ENCODE results near the gene MGAT5. TPM values are rescaled to one million over a fixed set of nuclear protein-coding genes. Genes with fewer than 3 reads are reported as not detected.
A peak's percentile ranks its signal among the peaks of the same experiment; 100 is the strongest.
"Not testable (repeated sequence)": the region's sequence is repeated elsewhere in the genome, so short reads cannot be mapped to it uniquely, and the experiment has no call there.

Gene MGAT5
- polyA plus RNA-seq, 3 donors = 51.2 to 54.0 (median 53.7) TPM

DNA sequence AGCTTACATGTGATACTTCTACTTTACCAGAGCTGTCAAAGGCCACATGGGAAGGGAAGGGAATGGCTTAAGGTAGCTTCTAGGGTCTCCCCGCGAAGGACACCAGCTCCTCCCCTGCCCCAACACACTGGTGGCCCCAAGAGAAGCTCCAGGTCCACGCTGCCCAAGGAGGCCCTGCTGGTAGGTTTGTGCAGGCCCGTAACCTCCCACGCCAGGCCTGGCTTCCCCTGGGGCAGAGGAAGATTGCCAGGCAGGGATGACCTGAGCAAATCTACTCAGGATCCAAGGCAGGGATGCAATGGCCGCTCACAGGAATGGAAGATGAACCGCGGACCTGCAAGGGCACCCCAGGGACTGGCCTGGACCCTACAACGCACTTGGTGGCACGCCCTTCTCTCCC lies 205.1 kb downstream of the MGAT5 start:
- no peak for DNase-seq (ENCODE audit: low read depth in 3 of 3, low spot score in 2 of 3)

DNA sequence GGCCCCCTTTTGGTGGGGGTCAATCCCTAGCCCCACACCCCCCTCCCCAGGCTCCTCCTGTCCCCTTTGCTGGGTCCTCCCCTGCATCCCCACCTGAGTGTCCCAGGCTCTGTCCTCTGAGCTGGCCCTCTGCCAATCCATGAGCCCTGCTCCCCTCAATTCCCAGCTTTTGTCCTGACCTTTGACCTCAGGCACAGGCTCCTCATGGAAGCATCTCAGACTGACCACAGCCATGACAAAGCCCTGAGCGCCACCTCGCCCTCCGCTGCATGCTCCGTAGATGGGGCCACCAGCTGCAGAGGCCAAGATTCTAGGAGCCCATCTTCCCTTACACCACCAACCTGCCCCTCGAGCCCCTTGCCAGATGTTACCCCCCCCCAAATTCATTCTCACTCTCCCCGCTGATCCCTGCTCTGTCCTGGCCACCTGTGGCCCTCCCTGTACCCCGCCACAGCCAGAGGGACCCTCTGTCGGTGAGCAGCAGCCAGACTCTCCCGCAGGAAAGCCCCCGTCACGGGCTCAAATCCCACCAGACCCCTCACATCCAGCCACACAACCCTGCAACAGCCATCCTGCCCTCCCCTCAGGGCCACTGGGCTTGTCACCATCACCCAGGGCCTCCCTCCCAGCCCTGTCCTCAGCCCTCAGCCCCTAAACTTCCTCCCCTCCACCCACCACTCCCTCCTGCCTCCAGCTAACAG lies 206.0 kb downstream of the MGAT5 start:
- no peak for DNase-seq (ENCODE audit: low read depth in 3 of 3, low spot score in 2 of 3)

DNA sequence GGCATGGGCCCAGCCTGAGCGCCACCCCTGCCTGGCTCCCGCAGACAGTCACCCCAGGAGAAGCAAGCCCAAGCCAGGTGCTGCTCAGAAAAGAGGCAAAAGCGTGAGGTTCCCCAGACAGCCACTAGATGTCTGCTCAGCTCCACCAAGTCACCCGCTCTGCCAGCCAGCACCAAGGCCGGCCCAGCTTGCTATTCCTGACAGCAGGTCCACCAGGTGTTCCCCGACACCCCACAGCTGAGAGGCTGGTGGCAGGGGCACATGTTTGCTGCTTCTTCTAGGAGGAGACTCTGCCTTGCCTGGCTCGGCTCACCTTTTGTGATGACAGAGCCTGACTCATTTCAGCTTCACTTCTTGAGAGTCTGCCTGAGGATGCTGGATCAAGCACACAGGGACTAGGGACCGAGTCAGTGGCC lies 206.7 kb downstream of the MGAT5 start:
- DNase-seq (ENCODE audit: low read depth in 3 of 3, low spot score in 2 of 3) = peak in 2 of 3 donors; percentile 31 to 39

DNA sequence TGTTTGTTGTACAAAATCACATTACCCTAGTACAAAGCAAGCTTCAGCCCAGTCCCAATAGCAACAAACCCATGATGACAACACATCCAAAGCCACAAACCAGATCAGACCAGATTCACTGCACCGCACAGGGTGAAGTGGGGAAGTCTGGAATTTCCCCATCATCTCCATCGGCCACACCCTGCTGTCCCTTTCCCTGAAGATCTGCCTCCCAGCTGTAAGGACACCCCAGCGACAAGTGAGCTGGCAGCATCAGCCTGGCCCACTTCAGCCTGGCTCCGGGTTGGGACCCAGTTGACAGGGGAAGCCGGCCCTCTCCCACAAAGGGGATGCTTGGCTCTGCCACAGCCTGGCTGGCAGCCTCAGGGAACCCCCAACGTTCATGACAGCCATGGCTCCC lies 207.6 kb downstream of the MGAT5 start:
- DNase-seq (ENCODE audit: low read depth in 3 of 3, low spot score in 2 of 3) = no peak

DNA sequence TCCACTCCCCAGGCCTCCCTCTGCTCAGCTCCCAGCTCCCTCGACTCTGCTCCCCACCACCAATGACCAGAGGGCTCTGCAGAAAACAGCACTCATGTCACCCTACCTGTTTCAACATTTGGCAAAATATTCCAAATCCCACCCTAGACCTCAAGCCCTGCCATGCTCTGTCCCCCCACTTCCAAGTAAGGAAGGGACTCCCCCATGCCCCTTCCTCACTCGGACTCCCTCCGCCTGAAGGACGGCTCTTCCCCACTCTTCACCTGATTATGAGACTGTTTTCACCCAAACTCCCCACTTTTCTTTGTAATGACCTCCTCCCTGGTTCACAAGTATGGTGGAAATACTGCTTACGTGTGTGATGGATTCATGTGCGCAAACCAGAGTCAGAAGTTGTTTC lies 208.4 kb downstream of the MGAT5 start:
- no peak for DNase-seq (ENCODE audit: low read depth in 3 of 3, low spot score in 2 of 3)

DNA sequence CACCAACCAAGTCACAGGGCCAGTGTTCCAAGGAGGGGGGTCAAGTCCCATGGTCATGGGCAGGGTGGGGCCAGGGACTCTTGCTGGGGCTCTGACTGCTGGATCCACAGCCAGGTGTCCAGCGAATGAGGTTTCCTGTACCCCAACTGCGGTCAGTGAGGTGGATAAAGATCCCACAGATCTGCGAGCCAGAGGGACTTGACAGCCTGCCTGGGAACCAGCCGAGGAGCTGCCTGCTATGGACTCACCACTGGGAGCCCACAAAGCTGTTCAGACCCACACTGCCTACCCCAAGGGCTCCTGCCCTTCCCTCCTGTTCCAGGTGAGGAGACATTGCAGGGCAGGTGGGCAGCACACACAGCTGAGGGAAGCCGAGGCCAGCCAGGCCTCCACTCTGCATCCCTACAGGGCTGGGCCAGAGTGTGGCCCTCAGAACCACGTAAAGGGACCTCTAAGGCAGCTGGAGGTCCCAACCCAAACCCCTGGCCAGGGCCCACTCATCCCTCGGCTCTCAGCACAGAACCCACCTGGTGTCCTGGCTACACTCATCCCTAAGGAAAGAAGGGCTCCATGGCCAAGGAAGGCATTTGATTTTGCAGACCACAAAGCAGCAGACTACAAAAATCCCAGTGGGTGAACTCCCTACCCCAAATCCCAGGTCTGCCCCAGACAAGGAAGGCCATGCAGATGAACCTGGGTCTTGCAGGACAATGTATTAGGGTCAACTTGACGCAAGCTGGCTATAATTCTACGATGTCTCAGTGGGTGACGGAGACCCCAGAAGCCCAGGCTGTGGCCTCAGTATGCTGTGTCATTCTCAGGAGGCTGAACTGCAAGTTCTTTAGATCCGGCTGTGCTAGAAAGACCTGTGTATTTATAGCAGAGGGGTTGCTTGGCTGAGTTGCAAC lies 209.2 kb downstream of the MGAT5 start:
- no peak for DNase-seq (ENCODE audit: low read depth in 3 of 3, low spot score in 2 of 3)

DNA sequence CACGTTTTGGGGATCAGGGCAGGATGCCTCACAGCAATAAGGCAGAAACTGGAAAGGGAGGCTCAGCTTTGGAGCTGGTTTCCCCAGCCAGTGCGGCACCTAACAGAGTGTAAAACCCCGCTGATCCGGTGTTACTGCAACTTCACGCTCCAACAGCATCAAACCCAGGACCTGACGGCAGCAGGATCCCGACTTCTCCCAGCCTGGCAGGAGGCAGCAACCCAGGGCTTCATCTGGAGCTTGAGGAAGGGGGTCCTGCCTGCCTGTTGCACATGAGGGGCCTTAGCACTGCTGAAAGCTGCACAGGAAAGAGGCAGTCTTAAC lies 209.8 kb downstream of the MGAT5 start:
- no peak for DNase-seq (ENCODE audit: low read depth in 3 of 3, low spot score in 2 of 3)

DNA sequence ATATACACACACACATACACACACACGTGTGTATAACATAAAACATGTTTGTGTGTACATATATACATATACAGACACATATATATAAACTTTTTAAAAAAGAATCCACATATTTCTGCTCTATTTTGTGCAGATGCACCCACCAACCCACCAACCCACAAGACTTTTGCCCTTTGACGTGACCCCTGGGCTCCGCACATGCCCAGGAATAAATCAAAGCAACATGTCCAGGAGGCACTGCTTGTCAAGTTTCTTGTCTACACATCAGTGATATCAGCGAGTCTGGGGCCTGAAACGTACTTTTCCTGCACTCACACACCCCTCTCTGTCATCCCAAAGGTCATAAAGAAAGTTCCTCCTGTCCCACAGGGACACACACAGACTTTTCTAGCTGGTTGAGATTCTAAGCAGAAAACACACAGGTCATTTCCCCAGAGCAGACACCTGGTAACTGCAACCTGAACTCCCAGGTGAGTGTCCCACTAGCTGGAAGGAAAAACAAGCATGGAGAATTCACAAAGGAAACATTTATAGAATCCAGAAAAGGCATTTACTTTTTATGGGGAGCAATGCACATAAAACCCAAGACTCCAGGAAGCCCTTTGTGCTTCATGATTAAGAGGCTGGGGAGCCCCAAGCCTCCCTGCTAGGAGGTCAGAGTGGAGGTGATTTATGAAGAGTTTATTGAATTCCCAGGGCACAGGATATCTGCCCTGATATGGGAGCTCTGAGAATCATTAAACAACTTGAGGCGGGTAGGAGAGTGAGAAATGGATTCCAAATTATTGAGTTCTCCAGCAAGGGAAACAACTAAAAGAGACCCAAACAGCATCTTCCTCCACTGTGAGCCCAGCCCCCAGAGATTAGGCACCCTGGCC lies 211.6 kb downstream of the MGAT5 start:
- DNase-seq (ENCODE audit: low read depth in 3 of 3, low spot score in 2 of 3) = no peak

DNA sequence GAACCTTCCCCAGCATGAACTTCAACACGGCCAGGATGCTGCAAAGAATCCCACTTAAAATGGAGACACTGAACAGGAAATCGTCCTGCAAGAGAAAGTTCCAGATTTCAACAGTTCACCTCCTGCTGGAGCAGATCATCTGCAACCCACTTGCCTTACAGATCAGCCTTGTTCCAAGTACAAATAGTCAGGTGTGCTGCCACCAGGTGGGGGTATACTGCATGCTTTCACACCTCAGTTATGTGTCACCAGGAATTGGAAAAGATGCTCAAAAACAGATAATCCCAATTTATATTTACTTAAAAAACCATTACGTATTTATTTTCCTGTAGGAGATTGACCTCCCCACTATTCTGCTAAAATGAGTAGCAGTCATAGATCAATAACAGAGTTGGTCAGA lies 212.3 kb downstream of the MGAT5 start:
- DNase-seq (ENCODE audit: low read depth in 3 of 3, low spot score in 2 of 3) = no peak

DNA sequence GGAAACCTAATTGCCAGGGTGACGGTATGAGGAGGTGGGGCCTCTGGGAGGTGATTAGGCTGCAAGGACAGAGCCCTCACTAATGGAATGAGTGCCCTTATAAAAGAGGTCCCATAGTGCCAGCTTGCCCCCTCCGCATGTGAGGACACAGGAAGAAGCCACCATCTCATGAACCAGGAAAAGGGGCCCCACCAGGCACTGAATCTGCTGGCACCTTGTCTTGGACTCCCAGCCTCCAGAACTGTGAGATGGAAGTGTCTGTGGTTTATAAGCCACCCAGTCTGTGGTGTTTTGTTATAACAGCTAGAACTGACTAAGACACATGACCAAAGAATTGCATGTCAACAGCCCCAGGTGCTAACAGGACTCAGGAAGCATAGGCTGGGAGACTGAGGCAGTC lies 214.3 kb downstream of the MGAT5 start:
- no peak for DNase-seq (ENCODE audit: low read depth in 3 of 3, low spot score in 2 of 3)

DNA sequence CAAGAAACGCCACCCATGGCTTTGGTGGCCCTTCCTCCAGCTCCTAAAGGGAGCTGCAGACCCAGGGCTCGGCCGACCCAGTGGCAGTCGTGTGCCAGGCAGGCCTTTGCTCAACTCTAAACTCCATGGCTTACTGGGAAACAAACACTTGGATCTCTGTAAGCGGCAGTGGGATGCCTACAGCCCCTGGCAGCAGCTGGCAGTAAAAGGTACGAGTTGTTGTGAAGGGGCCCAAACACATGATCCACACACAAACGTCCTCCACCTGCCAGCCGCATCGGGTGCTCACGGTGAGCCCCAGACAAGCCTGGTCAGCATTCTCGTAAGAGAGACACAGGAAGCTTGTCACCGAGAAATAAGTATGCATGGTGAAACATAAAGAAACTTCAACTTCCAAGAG lies 214.9 kb downstream of the MGAT5 start:
- no peak for DNase-seq (ENCODE audit: low read depth in 3 of 3, low spot score in 2 of 3)

DNA sequence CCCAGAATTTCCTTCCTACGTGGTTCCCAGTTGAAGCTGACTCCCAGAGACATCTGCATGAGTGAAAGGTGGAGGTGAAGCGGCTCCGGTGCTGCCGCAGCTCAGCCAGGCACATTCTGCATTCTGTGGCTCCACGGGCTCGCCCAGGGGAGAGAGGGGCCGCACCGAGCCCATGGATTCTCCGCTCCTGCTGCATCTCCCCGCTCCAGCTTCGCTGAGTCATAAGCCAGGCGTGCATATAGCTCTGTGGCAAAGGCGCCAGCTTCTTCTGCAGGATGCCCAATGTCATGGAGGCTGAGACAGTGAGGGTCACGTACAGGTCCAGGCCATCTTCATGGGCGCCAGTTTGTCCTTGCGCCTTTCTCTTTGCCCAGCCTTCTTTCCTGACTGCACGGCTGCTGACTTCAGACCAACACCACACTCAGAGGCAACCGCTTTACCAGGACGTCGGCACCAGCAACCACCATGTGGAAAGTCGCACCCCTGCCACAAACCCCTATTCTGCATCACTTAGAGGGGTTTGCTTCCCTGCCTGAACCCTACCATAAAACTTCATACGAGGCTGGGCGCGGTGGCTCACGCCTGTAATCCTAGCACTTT lies 215.7 kb downstream of the MGAT5 start:
- no peak for DNase-seq (ENCODE audit: low read depth in 3 of 3, low spot score in 2 of 3)

DNA sequence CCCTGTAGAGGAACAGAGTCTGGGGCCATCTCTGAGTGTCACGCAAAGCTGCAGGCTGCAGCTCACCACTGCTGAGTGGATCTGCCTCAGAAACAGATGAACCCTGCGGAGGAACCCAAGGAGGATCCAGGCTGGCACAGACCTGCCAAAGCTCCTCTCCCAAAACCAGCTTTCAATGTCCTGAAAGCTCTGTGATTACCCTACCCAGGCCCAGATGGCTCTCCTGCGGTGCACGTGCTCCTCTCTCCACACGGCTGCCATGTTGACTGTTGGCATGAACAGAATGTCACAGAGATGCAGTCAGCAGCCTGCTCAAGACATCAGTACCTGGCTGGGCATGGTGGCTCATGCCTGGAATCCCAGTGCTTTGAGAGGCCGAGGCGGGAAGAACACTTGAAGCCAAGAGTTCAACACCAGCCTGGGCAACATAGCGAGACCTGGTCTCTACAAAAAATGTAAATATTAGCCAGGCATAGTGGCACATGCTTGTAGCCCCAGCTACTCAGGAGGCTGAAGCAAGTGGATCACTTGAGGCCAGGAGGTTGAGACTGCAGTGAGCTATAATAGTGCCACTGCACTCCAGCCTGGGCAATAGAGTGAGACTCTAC lies 216.8 kb downstream of the MGAT5 start:
- DNase-seq (ENCODE audit: low read depth in 3 of 3, low spot score in 2 of 3) = no peak

DNA sequence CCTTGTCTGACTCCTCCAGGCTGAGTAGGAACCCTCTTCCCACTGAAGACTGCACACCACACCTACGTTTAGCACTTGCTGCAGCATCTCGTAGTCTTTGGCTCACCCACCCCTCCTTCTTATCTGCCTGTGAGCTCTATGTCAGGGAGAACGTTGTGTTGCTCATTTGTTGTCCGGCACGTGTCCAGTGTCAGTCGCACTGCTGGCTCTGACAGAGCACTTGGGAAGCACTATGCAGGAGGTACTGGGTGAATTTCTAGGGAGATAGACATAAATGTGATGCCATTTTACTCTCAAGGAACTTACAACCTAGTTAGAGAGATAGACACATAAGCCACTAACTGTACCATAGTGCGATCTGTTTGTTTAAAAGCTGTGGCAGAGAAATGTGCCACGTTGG lies 223.1 kb downstream of the MGAT5 start:
- DNase-seq (ENCODE audit: low read depth in 3 of 3, low spot score in 2 of 3) = not testable (repeated sequence)

DNA sequence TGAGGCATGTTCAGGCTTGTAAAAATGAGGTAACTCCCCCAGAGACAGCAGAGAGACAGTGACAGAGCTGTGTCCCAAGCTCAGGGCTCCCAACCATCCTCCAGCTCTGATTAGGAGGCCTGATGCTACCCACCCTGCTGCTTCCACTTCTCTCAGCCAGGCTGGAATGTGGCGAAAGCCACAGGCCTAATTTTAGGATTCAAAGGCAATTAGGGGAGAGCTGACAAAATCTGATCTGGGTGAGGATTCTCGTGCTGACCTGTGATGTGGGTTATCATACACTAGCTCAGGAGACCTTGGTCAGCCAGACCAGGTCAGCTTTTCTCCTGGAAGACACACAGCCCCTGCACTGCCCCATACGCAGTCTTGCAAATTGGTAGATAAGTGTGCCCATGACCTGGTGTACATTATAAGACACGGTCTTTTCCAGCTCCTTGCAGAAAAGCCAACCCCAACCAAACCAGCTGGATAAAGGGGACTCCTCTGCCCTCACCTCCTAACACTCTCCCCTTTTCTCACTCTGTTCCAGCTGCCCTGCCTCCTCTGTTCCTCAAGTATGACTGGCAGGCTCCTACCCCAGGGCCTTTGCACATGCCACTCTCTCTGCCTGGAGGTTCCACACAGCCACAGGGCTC lies 225.9 kb downstream of the MGAT5 start:
- DNase-seq (ENCODE audit: low read depth in 3 of 3, low spot score in 2 of 3) = no peak

DNA sequence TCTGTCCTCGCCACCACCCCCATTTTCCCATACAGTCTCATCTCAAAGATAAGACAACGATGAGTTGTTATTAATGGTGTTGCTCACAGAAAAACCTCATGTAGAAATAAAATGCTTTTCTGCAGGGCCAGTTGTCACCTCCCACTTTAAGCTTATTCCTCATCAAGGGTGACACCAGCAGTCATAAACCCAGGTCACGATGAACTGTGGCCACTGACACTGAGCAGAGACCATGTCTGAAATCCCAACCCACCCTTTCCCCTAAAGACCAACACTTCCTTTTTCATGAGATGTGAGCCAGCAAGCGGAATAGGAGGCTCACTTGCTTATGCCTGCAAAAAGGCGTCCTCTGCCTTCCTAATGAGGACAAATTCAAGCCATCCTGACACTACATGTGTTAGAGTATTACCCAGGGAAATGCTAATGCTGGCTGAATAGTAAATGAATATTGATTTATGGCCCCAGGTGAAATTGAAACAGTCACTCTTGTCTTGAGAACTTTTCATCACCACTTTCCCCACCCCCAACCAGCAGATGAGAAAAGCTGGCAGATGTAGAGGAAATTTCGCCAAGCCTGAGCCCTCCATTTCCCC lies 228.4 kb downstream of the MGAT5 start:
- no peak for DNase-seq (ENCODE audit: low read depth in 3 of 3, low spot score in 2 of 3)

DNA sequence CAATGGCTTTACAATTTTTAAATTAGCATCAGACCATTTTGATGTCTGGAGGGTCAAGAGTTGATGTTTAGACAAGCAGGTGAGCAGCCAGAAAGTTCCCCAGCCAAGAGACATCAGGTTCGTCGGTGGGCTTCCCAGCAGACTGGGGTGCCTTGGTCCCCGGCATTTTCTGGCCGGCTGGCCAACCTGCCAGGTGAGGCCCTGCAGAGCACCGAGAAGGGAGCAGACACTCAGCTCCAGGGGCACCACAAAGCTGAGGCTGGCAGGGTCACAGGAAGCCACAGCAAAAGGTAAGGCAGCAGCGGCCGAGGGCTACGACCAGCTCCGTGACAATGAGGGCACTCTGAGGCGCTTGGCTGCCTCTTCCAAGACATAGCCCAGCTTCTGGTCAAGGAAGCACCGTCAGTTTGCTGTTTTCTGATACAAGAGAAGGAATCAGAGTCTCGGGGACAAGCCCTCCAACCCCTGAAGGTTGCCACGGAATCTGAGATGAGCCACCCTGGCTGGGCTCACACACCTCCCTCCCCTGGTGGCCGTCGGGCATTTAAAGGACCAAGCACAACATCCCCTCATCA lies 229.0 kb downstream of the MGAT5 start:
- DNase-seq (ENCODE audit: low read depth in 3 of 3, low spot score in 2 of 3) = no peak

DNA sequence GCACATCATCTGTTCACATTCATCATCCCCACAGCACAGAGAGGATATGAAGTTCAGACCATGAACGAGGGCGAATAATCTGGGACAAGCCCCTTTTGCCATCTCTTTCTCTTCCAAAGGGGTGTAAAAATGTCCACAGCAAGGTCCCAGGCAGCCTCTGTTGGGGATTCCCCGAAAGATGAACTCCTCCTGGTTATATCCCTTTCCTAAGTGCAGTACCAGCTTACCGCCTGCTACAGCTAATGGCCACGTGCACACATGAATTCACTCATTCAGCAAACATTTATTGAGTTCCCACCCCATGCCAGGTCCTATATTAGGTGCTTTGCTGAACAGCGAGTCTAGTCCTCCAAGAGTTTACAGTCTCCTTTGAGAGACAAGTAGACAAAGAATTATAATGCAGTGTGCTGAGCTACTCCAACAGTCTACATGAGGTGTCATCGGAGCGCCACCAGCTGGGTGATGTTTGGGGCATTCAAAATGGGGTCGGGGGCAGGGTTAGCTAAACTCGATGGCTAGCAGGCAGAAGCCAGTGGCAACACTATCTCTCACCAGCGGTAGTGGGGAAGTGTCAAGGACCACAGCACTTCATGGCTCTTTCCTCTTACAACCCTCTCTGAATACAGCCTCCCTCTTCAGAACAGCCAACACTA lies 236.0 kb downstream of the MGAT5 start:
- DNase-seq (ENCODE audit: low read depth in 3 of 3, low spot score in 2 of 3) = no peak

DNA sequence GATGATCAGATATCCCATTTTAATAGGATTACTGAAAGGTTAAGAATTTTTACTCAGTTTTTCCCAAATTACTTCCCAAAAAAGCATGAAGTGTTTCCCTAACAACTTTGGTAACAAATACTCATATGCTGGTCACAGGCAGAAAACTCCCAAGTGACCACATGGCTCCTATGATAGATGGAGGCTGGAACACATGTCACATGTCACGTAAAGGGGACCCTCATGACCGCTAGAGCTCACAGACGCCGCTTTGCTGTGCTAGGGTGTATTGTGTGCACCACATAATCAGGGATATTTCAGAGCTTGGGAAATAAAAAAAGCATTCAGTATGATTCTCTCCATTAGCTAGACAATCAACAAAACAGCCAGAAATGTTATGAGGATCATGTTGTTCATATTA lies 236.7 kb downstream of the MGAT5 start:
- DNase-seq (ENCODE audit: low read depth in 3 of 3, low spot score in 2 of 3) = no peak
